Measurements from ENCODE around the gene PTH1R.
"Not testable (repeated sequence)": the region's sequence is repeated elsewhere in the genome, so short reads cannot be mapped to it uniquely, and the experiment has no call there.

PTH1R gene

GRCh38 chr3:46899151-46900006 is 21.9 kb downstream of the PTH1R start:
- DNase-seq (ENCODE audit: low read depth): no peak

GRCh38 chr3:46900007-46900292 is 22.4 kb downstream of the PTH1R start:
- DNase-seq (ENCODE audit: low read depth): no peak

GRCh38 chr3:46900356-46900755 is 22.8 kb downstream of the PTH1R start:
- DNase-seq (ENCODE audit: low read depth): no peak

- no peak for DNase-seq (ENCODE audit: low read depth)
Measured at GRCh38 chr3:46901061-46901460, 23.5 kb downstream of the PTH1R start.

- DNase-seq (ENCODE audit: low read depth): no peak
Measured at GRCh38 chr3:46901591-46902187, 24.2 kb downstream of the PTH1R start.

- no peak for DNase-seq (ENCODE audit: low read depth)
Measured at GRCh38 chr3:46902188-46902631, 24.7 kb downstream of the PTH1R start.

GRCh38 chr3:46903341-46904302 is 26.1 kb downstream of the PTH1R start:
- peak; percentile 36 for DNase-seq (ENCODE audit: low read depth)

- no peak for DNase-seq (ENCODE audit: low read depth)
Measured at GRCh38 chr3:46904303-46905212, 27.0 kb downstream of the PTH1R start.

GRCh38 chr3:46905213-46905560 is 27.7 kb downstream of the PTH1R start:
- no peak for DNase-seq (ENCODE audit: low read depth)

- no peak for DNase-seq (ENCODE audit: low read depth)
Measured at GRCh38 chr3:46905661-46906451, 28.3 kb downstream of the PTH1R start.

GRCh38 chr3:46906471-46907058 is 29.0 kb downstream of the PTH1R start:
- DNase-seq (ENCODE audit: low read depth): no peak

- no peak for DNase-seq (ENCODE audit: low read depth)
Measured at GRCh38 chr3:46907271-46907670, 29.8 kb downstream of the PTH1R start.

- no peak for DNase-seq (ENCODE audit: low read depth)
Measured at GRCh38 chr3:46907960-46908293, 30.4 kb downstream of the PTH1R start.

GRCh38 chr3:46908294-46908985 is 30.9 kb downstream of the PTH1R start:
- DNase-seq (ENCODE audit: low read depth): peak; percentile 79

GRCh38 chr3:46908986-46909534 is 31.5 kb downstream of the PTH1R start:
- DNase-seq (ENCODE audit: low read depth): no peak

GRCh38 chr3:46909535-46910161 is 32.1 kb downstream of the PTH1R start:
- DNase-seq (ENCODE audit: low read depth): peak; percentile 82

GRCh38 chr3:46910166-46910760 is 32.7 kb downstream of the PTH1R start:
- no peak for DNase-seq (ENCODE audit: low read depth)

- not testable (repeated sequence) for DNase-seq (ENCODE audit: low read depth)
Measured at GRCh38 chr3:46910914-46911313, 33.4 kb downstream of the PTH1R start.

GRCh38 chr3:46912986-46913385 is 35.5 kb downstream of the PTH1R start:
- no peak for DNase-seq (ENCODE audit: low read depth)

Data from iris pigment epithelial cell (primary cell).